NOMO-1 treated with dmso at 0.1 percent for 144 hours (cell line): ENCODE measurements around the gene AOC3.
A peak's percentile ranks its signal among the peaks of the same experiment; 100 is the strongest.
"Not testable (repeated sequence)": the region's sequence is repeated elsewhere in the genome, so short reads cannot be mapped to it uniquely, and the experiment has no call there.

Experiments
- DNase-seq: peaks from one replicate; lab custom pipeline; 2025; ENCODE audit not compliant: unreplicated experiment; lab: John Stamatoyannopoulos, UW

AOC3 gene

DNA sequence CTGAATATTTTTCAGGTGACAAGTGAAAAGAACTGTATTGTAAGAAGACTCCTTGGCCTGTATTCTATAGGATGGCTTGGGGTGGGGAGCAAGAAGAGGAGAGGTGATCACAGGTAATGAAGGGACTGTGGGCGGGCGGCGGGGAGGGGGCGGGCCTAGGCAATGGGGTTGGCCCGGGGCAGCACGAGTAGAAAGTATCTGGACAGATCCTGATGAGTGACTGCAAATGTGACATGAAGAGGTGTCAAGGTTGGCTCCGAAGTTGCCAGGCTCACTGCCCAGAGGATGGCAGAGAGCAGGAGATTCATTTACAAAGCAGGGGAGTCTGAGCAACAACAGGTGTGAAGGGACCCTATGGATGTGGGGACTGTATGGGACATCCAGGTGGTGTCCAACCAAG, 38.8 kb downstream of the AOC3 start:
- DNase-seq, result no peak

DNA sequence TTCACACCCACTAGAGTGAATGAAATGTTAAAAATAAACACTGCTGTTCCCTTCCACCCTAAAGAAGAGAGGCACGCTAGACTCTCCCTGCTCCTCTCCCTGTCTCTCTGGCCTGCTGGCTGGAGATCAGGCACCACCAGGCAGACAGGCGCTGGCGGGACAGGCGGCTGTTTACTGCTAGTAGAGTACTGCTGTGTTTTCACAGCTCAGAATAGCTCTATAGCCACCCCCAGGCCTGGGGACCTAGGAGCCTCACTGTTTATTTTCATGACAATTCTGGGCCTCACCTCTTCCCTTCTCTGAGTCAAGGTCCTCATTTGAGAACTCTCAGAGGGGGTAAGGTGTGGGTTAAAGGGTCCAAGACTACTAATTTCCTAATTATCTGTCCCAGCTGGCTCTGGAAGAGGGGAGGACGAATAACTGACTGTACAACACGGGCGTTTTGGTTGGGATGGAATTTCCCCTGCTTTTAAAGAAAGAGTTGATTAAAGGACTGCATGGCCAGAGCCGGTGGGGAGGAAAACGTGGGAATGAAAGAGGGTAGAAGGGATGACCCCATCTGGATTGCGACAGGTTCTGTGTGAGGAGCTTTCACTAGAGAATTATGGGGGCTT, 40.6 kb downstream of the AOC3 start:
- no peak for DNase-seq

- DNase-seq, result peak; percentile 16
These were observed 42.4 kb downstream of the AOC3 start for GRCh38 chr17:42893359-42893758.

GRCh38 chr17:42894283-42895184, 43.5 kb downstream of the AOC3 start:
- no peak for DNase-seq

DNA sequence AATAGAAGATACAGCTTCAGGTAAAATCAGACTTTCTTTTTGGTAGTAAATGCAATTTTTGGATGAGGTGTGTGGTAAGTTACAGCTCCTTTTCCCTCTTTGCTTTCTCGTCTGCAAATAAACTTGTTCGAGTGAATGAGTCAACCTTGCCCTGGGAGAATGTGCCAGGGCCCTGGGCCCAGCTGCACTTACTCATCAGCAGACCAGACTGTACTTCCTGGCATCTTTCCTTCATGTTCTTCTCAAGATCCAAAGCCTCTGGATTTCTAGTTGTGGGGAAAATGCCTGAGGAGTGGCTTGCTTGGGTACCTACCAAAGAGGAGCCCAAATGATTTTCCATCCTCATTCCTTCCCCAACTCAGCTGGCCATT, 44.2 kb downstream of the AOC3 start:
- no peak for DNase-seq

- no peak for DNase-seq
These were observed 47.3 kb downstream of the AOC3 start for GRCh38 chr17:42898147-42898811.

DNA sequence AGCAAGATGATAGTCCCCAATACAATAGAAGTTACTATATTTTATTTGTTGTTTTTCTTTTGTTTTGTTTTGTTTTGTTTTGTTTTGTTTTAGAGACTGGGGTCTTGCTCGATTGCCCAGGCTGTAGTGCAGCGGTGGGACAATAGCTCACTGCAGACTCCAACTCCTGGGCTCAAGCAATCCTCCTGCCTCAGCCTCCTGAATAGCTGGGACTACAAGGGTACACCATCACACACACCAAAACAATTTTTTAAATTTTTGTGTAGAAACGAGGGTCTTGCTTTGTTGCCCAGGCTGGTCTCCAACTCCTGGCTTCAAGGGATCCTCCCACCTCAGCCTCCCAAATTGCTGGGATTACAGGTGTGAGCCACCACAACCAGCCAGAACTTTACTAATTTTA, 49.0 kb downstream of the AOC3 start:
- DNase-seq, result not testable (repeated sequence)

DNA sequence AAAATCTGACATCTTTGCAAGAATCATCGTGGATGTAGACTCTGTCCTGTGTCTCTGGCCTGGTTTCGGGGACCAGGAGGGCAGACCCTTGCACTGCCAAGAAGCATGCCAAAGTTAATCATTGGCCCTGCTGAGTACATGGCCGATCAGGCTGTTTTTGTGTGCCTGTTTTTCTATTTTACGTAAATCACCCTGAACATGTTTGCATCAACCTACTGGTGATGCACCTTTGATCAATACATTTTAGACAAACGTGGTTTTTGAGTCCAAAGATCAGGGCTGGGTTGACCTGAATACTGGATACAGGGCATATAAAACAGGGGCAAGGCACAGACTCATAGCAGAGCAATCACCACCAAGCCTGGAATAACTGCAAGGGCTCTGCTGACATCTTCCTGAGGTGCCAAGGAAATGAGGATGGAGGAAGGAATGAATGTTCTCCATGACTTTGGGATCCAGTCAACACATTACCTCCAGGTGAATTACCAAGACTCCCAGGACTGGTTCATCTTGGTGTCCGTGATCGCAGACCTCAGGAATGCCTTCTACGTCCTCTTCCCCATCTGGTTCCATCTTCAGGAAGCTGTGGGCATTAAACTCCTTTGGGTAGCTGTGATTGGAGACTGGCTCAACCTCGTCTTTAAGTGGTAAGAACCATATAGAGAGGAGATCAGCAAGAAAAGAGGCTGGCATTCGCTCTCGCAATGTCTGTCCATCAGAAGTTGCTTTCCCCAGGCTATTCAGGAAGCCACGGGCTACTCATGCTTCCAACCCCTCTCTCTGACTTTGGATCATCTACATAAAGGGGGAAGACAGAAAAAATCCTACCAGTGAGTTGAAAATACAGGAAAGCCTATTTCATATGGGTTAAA, 49.7 kb downstream of the AOC3 start, which contains the start of gene G6PC1:
G6PC1 (plus strand) TSS at position 340 of the 872 bp plus-strand sequence; CDS start at position 418, 78 bp downstream.
- DNase-seq, result no peak

- no peak for DNase-seq
These were observed 50.7 kb downstream of the AOC3 start for GRCh38 chr17:42901535-42902229.

- DNase-seq, result no peak
These were observed 53.1 kb downstream of the AOC3 start for GRCh38 chr17:42904110-42904469.

GRCh38 chr17:42906772-42907446, 55.9 kb downstream of the AOC3 start:
- DNase-seq, result no peak
